Stimulated activated CD4-positive, alpha-beta T cell treated with anti-CD3 and anti-CD28 coated beads, Interleukin-15, amount 100 ng/mL, for 1 hour (primary cell): Measurements from ENCODE around the gene NF1.

ENCODE experiments used
- DNase-seq, 2 donors: peaks; one replicate each; pipeline ENCODE4 v3.0.0-alpha.2; 2020; ENCODE audit warnings: low read depth in 1 of 2, low spot score in 1 of 2

The NF1 gene

GRCh38 chr17:31418773-31419350, 324.1 kb downstream of the NF1 start:
- no peak for DNase-seq

GRCh38 chr17:31422443-31422842, 327.7 kb downstream of the NF1 start:
- no peak for DNase-seq

- DNase-seq = no peak
Measured at GRCh38 chr17:31424944-31425281, 330.1 kb downstream of the NF1 start.

GRCh38 chr17:31425282-31426040, 330.7 kb downstream of the NF1 start:
- DNase-seq = no peak
